Testis (tissue), 3 donors: ENCODE measurements around the gene SNTG2. TPM values are rescaled to one million over a fixed set of nuclear protein-coding genes. Genes with fewer than 3 reads are reported as not detected.

Experiments
- DNase-seq: peaks from one replicate; pipeline ENCODE4 v3.0.0-alpha.2; 2019
- H3K27ac ChIP-seq, 2 donors: fragments of 200-600 bp; sonication (generic); one replicate each; pipeline ENCODE4 v1.5.1; 2019
- H3K27me3 ChIP-seq: fragments of 200-600 bp; sonication (generic); one replicate; pipeline ENCODE4 v1.5.1; 2019
- H3K36me3 ChIP-seq: fragments of 200-600 bp; sonication (generic); one replicate; pipeline ENCODE4 v1.5.1; 2017; ENCODE audit warnings: low read depth; ENCODE audit errors: missing control alignments
- H3K4me1 ChIP-seq: fragments of 200-600 bp; sonication (generic); one replicate; pipeline ENCODE4 v1.5.1; 2019
- H3K4me3 ChIP-seq, 2 donors: fragments of 200-600 bp; sonication (generic); one replicate each; pipeline ENCODE4 v1.5.1; 2017 to 2019
- H3K9me3 ChIP-seq: fragments of 200-600 bp; sonication (generic); one replicate; pipeline ENCODE4 v1.5.1; 2017
- POLR2A ChIP-seq: fragments of 450-650 bp; IDR thresholded peaks from one replicate; pipeline ENCODE4 v1.6.1; 2017; ENCODE audit warnings: antibody characterized with exemption, mild to moderate bottlenecking, moderate library complexity
- WGBS, 2 donors: methylation state at CpG; one replicate each; pipeline ENCODE4 v1.1.5; 2018; 5-methylcytosine and 5-hydroxymethylcytosine counted together
- intact Hi-C: fragments of 100-400 bp; cut with DNase I; formaldehyde crosslinking; loops from one replicate; pipeline ENCODE4 v1.15.1; 2023; ENCODE audit warnings: low total_unique reads
- polyA plus RNA-seq: library from polyadenylated mRNA; stranded (reverse); fragments of 350-450 nt; fragmentation: Illumina TruSeq; extraction: RNeasy Lipid Tissue Mini Kit (QIAGEN cat#74804); gene quantifications from one replicate; pipeline ENCODE4 v1.2.3, GENCODE V29; 2014; ENCODE audit warnings: low read depth, low replicate concordance; ENCODE audit not compliant: insufficient read depth
- total RNA-seq, 2 donors: library from RNA; depleted of rRNA; stranded (reverse); fragments of >200 nt; gene quantifications; one replicate each; pipeline ENCODE4 v1.2.3, GENCODE V29; 2016
- TF ChIP-seq, protein P1 (sequence below), 3 experiments: fragments of 450-650 bp in 2 of 3; fragments of 200-600 bp in 1 of 3; sonication (generic) in 1 of 3; IDR thresholded peaks; one replicate each; pipeline ENCODE4 v1.5.1; 2016 to 2019; ENCODE audit warnings: antibody characterized with exemption in 3 of 3, mild to moderate bottlenecking in 2 of 3, moderate library complexity in 1 of 3

SNTG2 gene
- total and polyA plus RNA-seq, 3 donors from 2014 or later, result 8.7 to 10.2 (median 9.1) TPM

GRCh38 chr2:1125217-1125616, 174.6 kb downstream of the SNTG2 start:
- TF ChIP-seq POLR2A, result no peak
- TF ChIP-seq, protein P1, sequence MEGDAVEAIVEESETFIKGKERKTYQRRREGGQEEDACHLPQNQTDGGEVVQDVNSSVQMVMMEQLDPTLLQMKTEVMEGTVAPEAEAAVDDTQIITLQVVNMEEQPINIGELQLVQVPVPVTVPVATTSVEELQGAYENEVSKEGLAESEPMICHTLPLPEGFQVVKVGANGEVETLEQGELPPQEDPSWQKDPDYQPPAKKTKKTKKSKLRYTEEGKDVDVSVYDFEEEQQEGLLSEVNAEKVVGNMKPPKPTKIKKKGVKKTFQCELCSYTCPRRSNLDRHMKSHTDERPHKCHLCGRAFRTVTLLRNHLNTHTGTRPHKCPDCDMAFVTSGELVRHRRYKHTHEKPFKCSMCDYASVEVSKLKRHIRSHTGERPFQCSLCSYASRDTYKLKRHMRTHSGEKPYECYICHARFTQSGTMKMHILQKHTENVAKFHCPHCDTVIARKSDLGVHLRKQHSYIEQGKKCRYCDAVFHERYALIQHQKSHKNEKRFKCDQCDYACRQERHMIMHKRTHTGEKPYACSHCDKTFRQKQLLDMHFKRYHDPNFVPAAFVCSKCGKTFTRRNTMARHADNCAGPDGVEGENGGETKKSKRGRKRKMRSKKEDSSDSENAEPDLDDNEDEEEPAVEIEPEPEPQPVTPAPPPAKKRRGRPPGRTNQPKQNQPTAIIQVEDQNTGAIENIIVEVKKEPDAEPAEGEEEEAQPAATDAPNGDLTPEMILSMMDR (IDR thresholded peaks at IDR 0.05), result no peak

GRCh38 chr2:1125633-1126370, 175.2 kb downstream of the SNTG2 start:
- no peaks in the 10 kb centered on the region for H3K27me3 ChIP-seq
- no peak overlapping the region for H3K27ac ChIP-seq
- intact Hi-C loops, result no loop called here
- H3K4me1 ChIP-seq, result no peaks in the 10 kb centered on the region
- DNase-seq, result no peak
- H3K36me3 ChIP-seq, result no peaks in the 10 kb centered on the region
- WGBS, 2 donors, result 79 to 84% methylated on average over 3 of the region's 3 CpGs
- TF ChIP-seq, protein P1 (IDR thresholded peaks at IDR 0.05), result no peak
- no peak for TF ChIP-seq POLR2A
- H3K4me3 ChIP-seq, result no peak overlapping the region
- no peaks in the 10 kb centered on the region for H3K9me3 ChIP-seq

More at GRCh38 chr2:1125217-1125616, 174.6 kb downstream of the SNTG2 start:
- intact Hi-C loops, result no loop called here
- no peaks in the 10 kb centered on the region for H3K27me3 ChIP-seq
- no peak overlapping the region for H3K27ac ChIP-seq
- no peaks in the 10 kb centered on the region for H3K9me3 ChIP-seq
- no peaks in the 10 kb centered on the region for H3K36me3 ChIP-seq
- no peaks in the 10 kb centered on the region for H3K4me1 ChIP-seq
- WGBS, 2 donors, result 63 to 75% methylated on average over 1 of the region's 1 CpG
- DNase-seq, result no peak
- no peak overlapping the region for H3K4me3 ChIP-seq

- no peaks in the 10 kb centered on the region for H3K27me3 ChIP-seq
- no peaks in the 10 kb centered on the region for H3K9me3 ChIP-seq
- intact Hi-C loops, result no loop called here
- H3K4me3 ChIP-seq, result no peak overlapping the region
- no peak for DNase-seq
- no peaks in the 10 kb centered on the region for H3K4me1 ChIP-seq
- no peak overlapping the region for H3K27ac ChIP-seq
- H3K36me3 ChIP-seq, result no peaks in the 10 kb centered on the region
- no peak for TF ChIP-seq POLR2A
- TF ChIP-seq, protein P1 (IDR thresholded peaks at IDR 0.05), result no peak
Measured at GRCh38 chr2:1129982-1130381, 179.3 kb downstream of the SNTG2 start.

DNA sequence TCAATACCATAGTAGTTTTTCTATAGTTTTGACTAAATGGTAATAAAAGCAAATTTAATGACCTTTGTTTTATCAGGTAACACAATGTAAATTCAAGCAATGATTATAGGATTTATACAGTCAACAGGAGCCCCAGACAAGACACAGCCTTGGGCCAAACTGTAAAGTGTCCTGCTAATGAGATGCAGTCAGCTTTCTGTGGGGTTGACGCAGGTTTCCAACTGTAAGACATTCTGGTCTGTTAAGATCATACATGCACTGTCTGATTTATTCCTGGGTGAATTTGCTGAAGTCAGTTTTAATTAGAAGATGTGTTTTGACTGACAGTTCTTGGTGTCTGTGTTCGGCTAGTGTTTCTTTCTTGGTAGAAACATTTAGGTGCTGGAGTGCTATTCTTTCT, 180.3 kb downstream of the SNTG2 start:
- 84 to 93% methylated on average over 2 of the region's 2 CpGs for WGBS, 2 donors
- intact Hi-C loops, result no loop called here

More for the DNA sequence above, 180.3 kb downstream of the SNTG2 start:
- DNase-seq, result no peak
- no peak overlapping the region for H3K27ac ChIP-seq
- H3K4me1 ChIP-seq, result no peaks in the 10 kb centered on the region
- H3K9me3 ChIP-seq, result no peaks in the 10 kb centered on the region
- H3K4me3 ChIP-seq, result no peak overlapping the region
- TF ChIP-seq POLR2A, result no peak
- TF ChIP-seq, protein P1 (IDR thresholded peaks at IDR 0.05), result no peak
- no peaks in the 10 kb centered on the region for H3K36me3 ChIP-seq
- H3K27me3 ChIP-seq, result no peaks in the 10 kb centered on the region
